DOHH2 (cell line): ENCODE data around the gene IRS1.

Experiments used
- H3F3A ChIP-seq: fragments of 200-600 bp; sonication (generic), shearing (Covaris generic); 2 replicates; pipeline ENCODE4 v1.6.0; 2016; ENCODE audit warnings: antibody characterized with exemption, mild to moderate bottlenecking; ENCODE audit not compliant: control insufficient read depth, insufficient read depth
- H3K27ac ChIP-seq: fragments of 200-600 bp; sonication (generic); 2 replicates; pipeline ENCODE4 v1.5.1; 2014; ENCODE audit warnings: low read depth, mild to moderate bottlenecking, low read length, moderate library complexity
- H3K27me3 ChIP-seq: fragments of 200-600 bp; sonication (generic); 2 replicates; pipeline ENCODE4 v1.6.1; 2014; ENCODE audit warnings: mild to moderate bottlenecking, low read length, mixed read lengths; ENCODE audit not compliant: control insufficient read depth
- H3K36me3 ChIP-seq: fragments of 200-600 bp; sonication (generic); 2 replicates; pipeline ENCODE4 v1.6.1; 2014; ENCODE audit warnings: mild to moderate bottlenecking, low read length, moderate library complexity, mixed read lengths; ENCODE audit not compliant: control insufficient read depth
- H3K4me1 ChIP-seq: fragments of 200-600 bp; sonication (generic); 2 replicates; pipeline ENCODE4 v1.6.1; 2014; ENCODE audit warnings: mild to moderate bottlenecking, low read length, mixed read lengths; ENCODE audit not compliant: control insufficient read depth
- H3K4me2 ChIP-seq: fragments of 200-600 bp; sonication (generic); 2 replicates; pipeline ENCODE4 v1.6.0; 2014; ENCODE audit warnings: mild to moderate bottlenecking, low read length, moderate library complexity
- H3K4me3 ChIP-seq: fragments of 200-600 bp; sonication (generic); 2 replicates; pipeline ENCODE4 v1.5.1; 2014; ENCODE audit warnings: mild to moderate bottlenecking, low read length, mixed read lengths
- H3K79me2 ChIP-seq: fragments of 200-600 bp; sonication (generic); 2 replicates; pipeline ENCODE4 v1.6.1; 2014; ENCODE audit warnings: mild to moderate bottlenecking, low read length, mixed read lengths; ENCODE audit not compliant: control insufficient read depth
- H3K9me2 ChIP-seq: fragments of 200-600 bp; sonication (generic); replicated peaks from 2 replicates; pipeline ENCODE4 v1.6.1; 2014; ENCODE audit warnings: mild to moderate bottlenecking, low read length, mixed read lengths; ENCODE audit not compliant: control insufficient read depth
- H3K9me3 ChIP-seq: fragments of 200-600 bp; sonication (generic); 2 replicates; pipeline ENCODE4 v1.6.1; 2014; ENCODE audit warnings: antibody characterized with exemption, low read length, mixed read lengths; ENCODE audit not compliant: control insufficient read depth, insufficient read depth
- H4K20me1 ChIP-seq: fragments of 200-600 bp; sonication (generic); 2 replicates; pipeline ENCODE4 v1.6.0; 2014; ENCODE audit warnings: low read depth, mild to moderate bottlenecking, antibody characterized with exemption, low read length, moderate library complexity; ENCODE audit not compliant: control insufficient read depth, insufficient read depth
- CTCF ChIP-seq: fragments of 200-600 bp; sonication (generic); IDR thresholded peaks from one replicate; pipeline ENCODE4 v1.5.1; 2014; ENCODE audit warnings: antibody characterized with exemption, mild to moderate bottlenecking, low read depth, low read length; ENCODE audit not compliant: poor library complexity, severe bottlenecking
- EZH2phosphoT487 ChIP-seq: fragments of 200-600 bp; sonication (generic); IDR thresholded peaks from 2 replicates; pipeline ENCODE4 v1.6.1; 2017; ENCODE audit warnings: borderline replicate concordance, mild to moderate bottlenecking, antibody characterized with exemption, low read length, moderate library complexity, mixed read lengths

The IRS1 gene

GRCh38 chr2:226705133-226705886 is 94.3 kb downstream of the IRS1 start:
- no peak overlapping the region for H3K4me3 ChIP-seq
- H3K79me2 ChIP-seq, result no peaks in the 10 kb centered on the region
- H3K27me3 ChIP-seq, result no peaks in the 10 kb centered on the region
- no peak for TF ChIP-seq EZH2phosphoT487
- TF ChIP-seq CTCF, result no peak
- no peaks in the 10 kb centered on the region for H3K9me3 ChIP-seq
- no peak overlapping the region for H3K4me2 ChIP-seq
- H3F3A ChIP-seq, result no peaks in the 10 kb centered on the region
- no peaks in the 10 kb centered on the region for H3K9me2 ChIP-seq
- no peak overlapping the region for H3K27ac ChIP-seq
- no peaks in the 10 kb centered on the region for H3K4me1 ChIP-seq
- no peaks in the 10 kb centered on the region for H4K20me1 ChIP-seq
- no peaks in the 10 kb centered on the region for H3K36me3 ChIP-seq

GRCh38 chr2:226703514-226703913 is 96.1 kb downstream of the IRS1 start:
- Histone ChIP-seq H3K79me2 (no peaks in the 10 kb centered on the region), H3K27me3 (no peaks in the 10 kb centered on the region), H3K4me3 (no peak overlapping the region), H3K27ac (no peak overlapping the region), H3K9me2 (no peaks in the 10 kb centered on the region), H3K36me3 (no peaks in the 10 kb centered on the region), H3F3A (no peaks in the 10 kb centered on the region), H3K4me1 (no peaks in the 10 kb centered on the region), H3K9me3 (no peaks in the 10 kb centered on the region), H4K20me1 (no peaks in the 10 kb centered on the region), H3K4me2 (no peak overlapping the region)
- TF ChIP-seq CTCF (no peak), EZH2phosphoT487 (no peak)

DNA sequence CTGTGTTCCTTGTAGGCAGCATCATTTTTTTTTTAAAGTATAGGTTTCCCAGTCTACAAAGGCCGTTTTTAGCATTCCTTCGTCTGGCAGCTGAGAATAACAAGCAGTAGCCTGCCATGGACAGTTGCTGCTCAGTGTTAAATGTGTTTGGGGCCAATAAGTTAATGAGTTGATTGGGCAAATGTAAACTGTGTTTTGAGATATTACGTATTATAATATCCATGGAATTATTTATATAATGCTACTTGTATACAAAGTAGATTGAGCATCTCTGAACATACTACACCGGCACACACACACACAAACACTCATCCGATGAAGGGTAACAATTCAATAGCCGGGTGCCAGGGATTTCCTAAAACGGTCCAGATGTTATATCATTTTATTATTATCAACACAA is 97.2 kb downstream of the IRS1 start:
- Histone ChIP-seq H3K4me3 (no peak overlapping the region), H4K20me1 (no peaks in the 10 kb centered on the region), H3K27me3 (no peaks in the 10 kb centered on the region), H3K36me3 (no peaks in the 10 kb centered on the region), H3K27ac (no peak overlapping the region), H3K9me2 (no peaks in the 10 kb centered on the region), H3F3A (no peaks in the 10 kb centered on the region), H3K4me2 (no peak overlapping the region), H3K4me1 (no peaks in the 10 kb centered on the region), H3K9me3 (no peaks in the 10 kb centered on the region), H3K79me2 (no peaks in the 10 kb centered on the region)
- TF ChIP-seq CTCF (no peak), EZH2phosphoT487 (no peak)
